Measurements from ENCODE around the gene SUN5. TPM values are rescaled to one million over a fixed set of nuclear protein-coding genes. Genes with fewer than 3 reads are reported as not detected.

Gene SUN5
- polyA plus RNA-seq, 2 of the 4 experiments (the other 2 are of a cell fraction): not detected

DNA sequence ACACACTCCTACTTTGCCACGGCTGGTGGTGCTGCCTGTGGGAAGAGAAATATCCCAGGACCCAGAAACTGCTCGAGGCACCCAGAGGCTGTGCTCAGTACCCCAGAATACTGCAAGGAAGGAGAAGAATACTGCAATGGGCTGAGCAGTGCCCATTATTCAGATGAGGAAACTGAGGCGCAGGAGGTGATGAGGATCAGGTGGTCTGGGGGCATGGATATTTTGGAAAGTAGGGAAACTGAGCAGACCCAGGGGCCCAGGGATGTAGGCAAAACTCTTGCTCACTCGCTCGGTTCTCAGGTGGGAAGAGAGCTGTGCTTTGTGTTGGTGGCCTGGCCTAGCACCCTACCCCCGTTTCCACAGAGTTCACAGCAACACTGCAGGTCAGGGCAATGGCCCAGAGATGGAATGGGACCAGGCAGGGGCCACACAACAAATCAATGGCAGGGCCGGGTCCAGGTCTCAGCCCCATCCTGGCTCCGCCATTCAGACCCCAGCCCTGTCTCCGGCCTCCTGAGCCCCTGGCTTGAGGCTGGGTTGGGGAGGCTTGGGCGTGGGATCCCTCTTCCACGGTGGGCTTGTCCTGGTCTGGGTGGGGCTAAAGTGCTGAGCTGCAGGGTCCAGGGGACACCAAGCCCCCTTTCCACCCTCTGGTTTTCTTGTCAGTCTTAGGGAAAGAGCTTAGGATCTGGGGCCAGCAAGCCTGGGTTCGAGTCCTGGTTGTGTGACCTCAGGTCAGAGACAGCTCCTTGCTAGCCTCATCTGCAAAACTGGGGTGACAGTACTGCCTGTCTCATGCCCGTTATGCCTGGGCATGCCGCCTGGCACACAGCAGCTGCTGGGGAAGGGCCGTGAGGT, 33.9 kb downstream of the SUN5 start:
- ATAC-seq (no peak), FAIRE-seq (no peak), DNase-seq (ENCODE audit: low read depth in 1 of 2, low spot score in 1 of 2) (no peak)
- Histone ChIP-seq H3K4me3 (no peak overlapping the region), H3K4me2 (no peak overlapping the region), H3K9me3 (no peaks in the 10 kb centered on the region), H3K27ac (no peak overlapping the region), H3K4me1 (0 out of 3 replicates have a peak, but pooled peaks cover 4% of the 10 kb centered on the region)
- CTCF ChIA-PET: interaction anchor here (0.9 kb wide), 1 partner anchor 10 kb away, joined by 3 read pairs; no protein-coding TSS in a partner anchor
- POLR2A ChIA-PET: no interaction called here
- WGBS (ENCODE audit: missing lambda C conversion rate): 64% methylated on average over 10 of the region's 15 CpGs
- TF ChIP-seq EHF (CRISPR knock-in tag; IDR thresholded peaks at IDR 0.05) (no peak), HDAC2 (IDR thresholded peaks at IDR 0.05) (no peak), RAD21 (conservative IDR thresholded peaks at IDR 0.05 in 1 of 2, IDR thresholded peaks at IDR 0.05 in 1 of 2) (no peak), HOXB5 (CRISPR knock-in tag; IDR thresholded peaks at IDR 0.05) (no peak), HOXA7 (CRISPR knock-in tag; IDR thresholded peaks at IDR 0.05) (no peak), CTCF (IDR thresholded peaks at IDR 0.05) (no peak), FOXS1 (CRISPR knock-in tag; IDR thresholded peaks at IDR 0.05) (no peak), MAFK (IDR thresholded peaks at IDR 0.05; ENCODE audit: partially characterized antibody) (no peak), TP53 (CRISPR knock-in tag; IDR thresholded peaks at IDR 0.05) (no peak), PHF8 (IDR thresholded peaks at IDR 0.05; ENCODE audit: borderline replicate concordance, low read depth) (no peak), HOXB13 (CRISPR knock-in tag; IDR thresholded peaks at IDR 0.05; ENCODE audit: low read depth) (no peak), ZNF302 (CRISPR knock-in tag; IDR thresholded peaks at IDR 0.05) (no peak), JUNB (IDR thresholded peaks at IDR 0.05) (no peak), FOSB (CRISPR knock-in tag; IDR thresholded peaks at IDR 0.05) (no peak), POLR2A (IDR thresholded peaks at IDR 0.05; ENCODE audit: low read length) (no peak), KDM1A (IDR thresholded peaks at IDR 0.05; ENCODE audit: low read depth) (no peak)

DNA sequence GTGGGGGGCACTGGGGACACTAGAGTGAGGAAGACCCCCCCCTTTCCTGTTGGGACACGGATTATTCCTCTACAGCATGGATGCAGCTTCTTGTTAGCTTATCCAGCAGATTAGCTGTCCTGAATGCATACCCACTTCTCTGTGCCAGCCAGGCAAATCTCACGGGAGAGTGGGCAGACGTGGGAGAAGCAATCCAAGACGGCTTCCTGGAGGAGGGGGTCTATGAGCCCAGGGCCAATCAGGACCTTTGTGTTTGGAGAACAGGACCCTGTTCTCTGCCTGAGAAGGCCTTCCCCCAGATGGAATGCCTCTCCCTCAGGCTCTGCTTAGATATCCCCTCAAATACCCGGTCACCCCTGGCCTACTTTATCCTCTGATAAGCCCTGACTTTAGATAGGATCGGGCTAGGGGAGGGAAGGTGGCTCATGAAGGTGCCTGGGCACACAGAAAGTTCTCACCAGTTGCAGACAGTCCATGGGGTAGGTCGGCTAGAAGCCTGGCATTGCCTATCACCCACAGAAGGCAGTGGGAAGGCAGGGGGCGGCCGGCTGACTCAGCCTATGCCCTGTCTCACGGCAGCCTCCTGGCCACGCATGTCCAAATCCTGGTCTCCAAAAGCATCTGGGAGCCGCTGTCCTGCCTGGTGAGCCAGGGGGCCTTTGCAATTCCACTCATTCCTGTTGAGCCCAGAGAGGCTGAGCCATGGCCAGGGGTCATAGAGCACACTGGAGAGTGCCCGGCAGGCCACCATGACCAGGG, 34.7 kb downstream of the SUN5 start:
- Histone ChIP-seq H3K4me2 (no peak overlapping the region), H3K4me1 (0 out of 3 replicates have a peak, but pooled peaks cover 4% of the 10 kb centered on the region), H3K27ac (no peak overlapping the region), H3K9me3 (no peaks in the 10 kb centered on the region), H3K4me3 (no peak overlapping the region)
- ChIA-PET CTCF (no interaction called here), POLR2A (no interaction called here)
- no peak for DNase-seq (ENCODE audit: low read depth in 1 of 2, low spot score in 1 of 2)
- ATAC-seq: no peak
- WGBS (ENCODE audit: missing lambda C conversion rate): 72% methylated on average over 13 of the region's 13 CpGs
- FAIRE-seq: no peak
- TF ChIP-seq TP53 (CRISPR knock-in tag; IDR thresholded peaks at IDR 0.05) (no peak), ZFP36 (IDR thresholded peaks at IDR 0.05; ENCODE audit: borderline replicate concordance, partially characterized antibody) (peak; percentile 51), CHD2 (IDR thresholded peaks at IDR 0.05; ENCODE audit: low read length, partially characterized antibody) (no peak)

- no peak overlapping the region for H3K27ac ChIP-seq
- WGBS (ENCODE audit: missing lambda C conversion rate): 55% methylated on average over 18 of the region's 19 CpGs
- CTCF ChIA-PET: interaction anchor here (1.3 kb wide), 1 partner anchor 22 kb away, joined by 3 read pairs; no protein-coding TSS in a partner anchor
- no peaks in the 10 kb centered on the region for H3K9me3 ChIP-seq
- FAIRE-seq: no peak
- H3K4me2 ChIP-seq: no peak overlapping the region
- TF ChIP-seq MYC (IDR thresholded peaks at IDR 0.05; ENCODE audit: borderline replicate concordance, low read length): no peak
- TF ChIP-seq HOXA7 (CRISPR knock-in tag; IDR thresholded peaks at IDR 0.05): no peak
- no peak for TF ChIP-seq POLR2A (IDR thresholded peaks at IDR 0.05; ENCODE audit: low read length)
- TF ChIP-seq HMGXB4 (CRISPR knock-in tag; IDR thresholded peaks at IDR 0.05; ENCODE audit: borderline replicate concordance): no peak
- no peak for TF ChIP-seq CEBPB (IDR thresholded peaks at IDR 0.05)
- no peak for TF ChIP-seq KDM1A (IDR thresholded peaks at IDR 0.05; ENCODE audit: low read depth)
- H3K4me1 ChIP-seq: no peaks in the 10 kb centered on the region
- ATAC-seq: no peak
- POLR2A ChIA-PET: interaction anchor here (0.5 kb wide), 1 partner anchor 148 kb away, joined by 3 read pairs; no protein-coding TSS in a partner anchor
- DNase-seq (ENCODE audit: low read depth in 1 of 2, low spot score in 1 of 2): no peak
- no peak overlapping the region for H3K4me3 ChIP-seq
Measured at GRCh38 chr20:32968478-32969241, 35.6 kb downstream of the SUN5 start.

Measured in A549 (cell line).